Mesothelial cell of epicardium (in vitro differentiated cells): ENCODE data around the gene CHSY3. TPM values are rescaled to one million over a fixed set of nuclear protein-coding genes. Genes with fewer than 3 reads are reported as not detected.

Experiments
- DNase-seq, 2 experiments: peaks; one replicate each; pipeline ENCODE4 v3.0.0; 2021; ENCODE audit warnings: low spot score in 2 of 2; ENCODE audit not compliant: unreplicated experiment in 2 of 2
- H3K27ac Mint-ChIP-seq: 2 replicates; pipeline ENCODE4 v1.8.0; 2021; ENCODE audit warnings: mixed read lengths
- H3K27me3 Mint-ChIP-seq: 2 replicates; pipeline ENCODE4 v1.8.0; 2021; ENCODE audit warnings: low read depth, mixed read lengths
- H3K36me3 Mint-ChIP-seq: 2 replicates; pipeline ENCODE4 v1.8.0; 2021; ENCODE audit warnings: mixed read lengths
- H3K4me1 Mint-ChIP-seq: 2 replicates; pipeline ENCODE4 v1.8.0; 2021; ENCODE audit warnings: mixed read lengths
- H3K4me3 Mint-ChIP-seq: 2 replicates; pipeline ENCODE4 v1.8.0; 2021; ENCODE audit warnings: mild to moderate bottlenecking, moderate library complexity, mixed read lengths
- H3K9me3 Mint-ChIP-seq: 2 replicates; pipeline ENCODE4 v1.8.0; 2021; ENCODE audit warnings: mixed read lengths
- CTCF ChIP-seq: fragments of 200-600 bp; sonication (generic); IDR thresholded peaks from one replicate; pipeline ENCODE4 v1.5.0; 2021; ENCODE audit warnings: antibody characterized with exemption; ENCODE audit not compliant: unreplicated experiment
- total RNA-seq: library from RNA; stranded (reverse); gene quantifications from 3 replicates; pipeline ENCODE4 v1.2.1, GENCODE V29; 2021

The CHSY3 gene
- total RNA-seq, 1 donor from 2014 or later, result 4.8 TPM

- Mint-ChIP-seq H3K4me1 (peaks cover 15% of the 10 kb centered on the region), H3K36me3 (no peaks in the 10 kb centered on the region), H3K4me3 (no peak overlapping the region), H3K9me3 (no peaks in the 10 kb centered on the region), H3K27ac (no peak overlapping the region), H3K27me3 (peaks cover 29% of the 10 kb centered on the region)
- no peak for DNase-seq
- TF ChIP-seq CTCF, result no peak
Observed at GRCh38 chr5:129909225-129909624, 5.0 kb downstream of the CHSY3 start.

GRCh38 chr5:129912601-129913255 is 8.5 kb downstream of the CHSY3 start:
- H3K27me3 Mint-ChIP-seq, result peaks cover 6% of the 10 kb centered on the region
- no peak for TF ChIP-seq CTCF
- DNase-seq, result no peak
- H3K36me3 Mint-ChIP-seq, result no peaks in the 10 kb centered on the region
- no peaks in the 10 kb centered on the region for H3K9me3 Mint-ChIP-seq
- H3K4me3 Mint-ChIP-seq, result no peak overlapping the region
- no peak overlapping the region for H3K27ac Mint-ChIP-seq
- no peaks in the 10 kb centered on the region for H3K4me1 Mint-ChIP-seq

- no peaks in the 10 kb centered on the region for H3K4me1 Mint-ChIP-seq
- DNase-seq, result no peak
- H3K4me3 Mint-ChIP-seq, result no peak overlapping the region
- H3K9me3 Mint-ChIP-seq, result peaks cover 4% of the 10 kb centered on the region
- TF ChIP-seq CTCF, result no peak
- peaks cover 2% of the 10 kb centered on the region for H3K36me3 Mint-ChIP-seq
- no peaks in the 10 kb centered on the region for H3K27me3 Mint-ChIP-seq
- no peak overlapping the region for H3K27ac Mint-ChIP-seq
Observed at GRCh38 chr5:129915415-129915814, 11.2 kb downstream of the CHSY3 start.

GRCh38 chr5:129917224-129917623 is 13.0 kb downstream of the CHSY3 start:
- Mint-ChIP-seq H3K27ac (no peak overlapping the region), H3K4me3 (no peak overlapping the region), H3K36me3 (peaks cover 2% of the 10 kb centered on the region), H3K9me3 (peaks cover 4% of the 10 kb centered on the region), H3K4me1 (no peaks in the 10 kb centered on the region), H3K27me3 (no peaks in the 10 kb centered on the region)
- TF ChIP-seq CTCF, result no peak
- DNase-seq, result no peak

GRCh38 chr5:129921204-129921603 is 16.9 kb downstream of the CHSY3 start:
- H3K4me3 Mint-ChIP-seq, result no peak overlapping the region
- H3K9me3 Mint-ChIP-seq, result peaks cover 4% of the 10 kb centered on the region
- no peaks in the 10 kb centered on the region for H3K27me3 Mint-ChIP-seq
- no peak for DNase-seq
- no peaks in the 10 kb centered on the region for H3K4me1 Mint-ChIP-seq
- no peak overlapping the region for H3K27ac Mint-ChIP-seq
- TF ChIP-seq CTCF, result no peak
- H3K36me3 Mint-ChIP-seq, result peaks cover 2% of the 10 kb centered on the region

- Mint-ChIP-seq H3K4me1 (no peaks in the 10 kb centered on the region), H3K36me3 (no peaks in the 10 kb centered on the region), H3K27ac (no peak overlapping the region), H3K9me3 (no peaks in the 10 kb centered on the region), H3K27me3 (no peaks in the 10 kb centered on the region), H3K4me3 (no peak overlapping the region)
- no peak for TF ChIP-seq CTCF
- no peak for DNase-seq
Observed at GRCh38 chr5:129930221-129930620, 26.0 kb downstream of the CHSY3 start.
